ENCODE measurements around the gene DNASE2.
"Not testable (repeated sequence)": the region's sequence is repeated elsewhere in the genome, so short reads cannot be mapped to it uniquely, and the experiment has no call there.

DNASE2 gene

GRCh38 chr19:12864721-12865715, 16.2 kb downstream of the DNASE2 start:
- no peak for TF ChIP-seq ZNF274 (IDR thresholded peaks at IDR 0.05; ENCODE audit: low read depth, low read length)
- no peak overlapping the region for H3K4me3 ChIP-seq (ENCODE audit: low read length)

- TF ChIP-seq ZNF274 (IDR thresholded peaks at IDR 0.05; ENCODE audit: low read depth, low read length) = no peak
- H3K4me3 ChIP-seq (ENCODE audit: low read length) = no peak overlapping the region
These were observed 17.1 kb downstream of the DNASE2 start for GRCh38 chr19:12864143-12864542.

GRCh38 chr19:12859546-12859945, 21.7 kb downstream of the DNASE2 start:
- TF ChIP-seq ZNF274 (IDR thresholded peaks at IDR 0.05; ENCODE audit: low read depth, low read length) = no peak
- H3K4me3 ChIP-seq (ENCODE audit: low read length) = no peak overlapping the region

GRCh38 chr19:12858041-12858928, 23.0 kb downstream of the DNASE2 start:
- no peak overlapping the region for H3K4me3 ChIP-seq (ENCODE audit: low read length)
- no peak for TF ChIP-seq ZNF274 (IDR thresholded peaks at IDR 0.05; ENCODE audit: low read depth, low read length)

GRCh38 chr19:12856653-12857052, 24.6 kb downstream of the DNASE2 start:
- TF ChIP-seq ZNF274 (IDR thresholded peaks at IDR 0.05; ENCODE audit: low read depth, low read length) = no peak

GRCh38 chr19:12847159-12848139, 33.8 kb downstream of the DNASE2 start:
- TF ChIP-seq ZNF274 (IDR thresholded peaks at IDR 0.05; ENCODE audit: low read depth, low read length) = no peak
- no peak overlapping the region for H3K4me3 ChIP-seq (ENCODE audit: low read length)

More at GRCh38 chr19:12856653-12857052, 24.6 kb downstream of the DNASE2 start:
- H3K4me3 ChIP-seq (ENCODE audit: low read length) = no peak overlapping the region

- H3K4me3 ChIP-seq (ENCODE audit: low read length) = not testable (repeated sequence)
These were observed 34.6 kb downstream of the DNASE2 start for GRCh38 chr19:12846613-12847012.

GRCh38 chr19:12843999-12844732, 37.1 kb downstream of the DNASE2 start:
- no peak for TF ChIP-seq ZNF274 (IDR thresholded peaks at IDR 0.05; ENCODE audit: low read depth, low read length)
- H3K4me3 ChIP-seq (ENCODE audit: low read length) = no peak overlapping the region

GRCh38 chr19:12843328-12843727, 37.9 kb downstream of the DNASE2 start:
- no peak for TF ChIP-seq ZNF274 (IDR thresholded peaks at IDR 0.05; ENCODE audit: low read depth, low read length)
- H3K4me3 ChIP-seq (ENCODE audit: low read length) = no peak overlapping the region

- no peak for TF ChIP-seq ZNF274 (IDR thresholded peaks at IDR 0.05; ENCODE audit: low read depth, low read length)
- no peak overlapping the region for H3K4me3 ChIP-seq (ENCODE audit: low read length)
These were observed 38.7 kb downstream of the DNASE2 start for GRCh38 chr19:12842511-12842910.

GRCh38 chr19:12841094-12841493, 40.2 kb downstream of the DNASE2 start:
- no peak overlapping the region; the same call in 1 of the 2 replicates for H3K4me3 ChIP-seq (ENCODE audit: low read length)
- TF ChIP-seq ZNF274 (IDR thresholded peaks at IDR 0.05; ENCODE audit: low read depth, low read length) = no peak

GRCh38 chr19:12840091-12841079, 40.9 kb downstream of the DNASE2 start:
- H3K4me3 ChIP-seq (ENCODE audit: low read length) = no peak overlapping the region
- no peak for TF ChIP-seq ZNF274 (IDR thresholded peaks at IDR 0.05; ENCODE audit: low read depth, low read length)

Measured in GM08714 (cell line).